Coronary artery (tissue), 2 donors: ENCODE results near the gene ZNF420.
A peak's percentile ranks its signal among the peaks of the same experiment; 100 is the strongest.

Source experiments
- DNase-seq: peaks from one replicate; pipeline ENCODE4 v3.0.0-alpha.2; 2017; ENCODE audit warnings: low spot score
- H3K27ac ChIP-seq, 2 donors: fragments of 200-600 bp; sonication (generic); one replicate each; pipeline ENCODE4 v1.5.1; 2016 to 2019
- H3K4me3 ChIP-seq: fragments of 200-600 bp; sonication (generic); 2 replicates; pipeline ENCODE4 v1.5.1; 2016; ENCODE audit warnings: mild to moderate bottlenecking, moderate library complexity
- CTCF ChIP-seq: fragments of 200-600 bp; sonication (generic); IDR thresholded peaks from one replicate; pipeline ENCODE4 v1.5.1; 2019; ENCODE audit warnings: antibody characterized with exemption

ZNF420 gene

DNA sequence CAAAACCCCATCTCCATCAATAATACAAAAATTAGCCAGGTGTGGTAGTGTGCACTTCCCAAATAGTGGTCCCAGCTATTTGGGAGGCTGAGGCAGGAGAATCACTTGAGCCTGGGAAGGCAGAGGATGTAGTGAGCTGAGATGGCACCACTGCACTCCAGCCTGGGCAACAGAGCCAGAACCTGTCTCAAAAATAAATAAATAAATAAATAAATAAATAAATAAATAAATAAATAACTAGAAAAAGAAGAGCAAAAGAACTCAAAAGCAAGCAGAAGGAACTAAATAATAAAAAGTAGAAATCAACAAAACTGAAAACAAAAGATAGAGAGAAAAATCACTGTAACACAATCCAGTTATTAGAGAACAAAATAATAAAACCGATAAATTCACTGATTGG lies 81.9 kb downstream of the ZNF420 start:
- no peak for DNase-seq
- TF ChIP-seq CTCF = no peak
- Histone ChIP-seq H3K27ac (no peak overlapping the region), H3K4me3 (no peak overlapping the region)

- Histone ChIP-seq H3K4me3 (no peak overlapping the region), H3K27ac (no peak overlapping the region)
- no peak for DNase-seq
- no peak for TF ChIP-seq CTCF
Observed at GRCh38 chr19:37165635-37166034, 87.4 kb downstream of the ZNF420 start.

GRCh38 chr19:37172368-37173366 lies 94.4 kb downstream of the ZNF420 start, which contains the start of gene ZNF585A:
Gene ZNF585A (minus strand): TSS chr19:37172695. CDS start chr19:37169910, 2,785 bp downstream.
- Histone ChIP-seq H3K4me3 (peak within 1 kb of the TSS; percentile 93), H3K27ac (peak within 1 kb of the TSS; percentile 66 to 90)
- peak; percentile 92 for DNase-seq
- TF ChIP-seq CTCF = no peak
